ENCODE data around the gene DHRS7B. TPM values are rescaled to one million over a fixed set of nuclear protein-coding genes. Genes with fewer than 3 reads are reported as not detected.
A peak's percentile ranks its signal among the peaks of the same experiment; 100 is the strongest.

The DHRS7B gene
- total and polyA plus RNA-seq, 2 of the 13 experiments (the other 11 are each of a cell fraction or from before 2014, with no cell fraction given), result 20.0 to 35.8 TPM

DNA sequence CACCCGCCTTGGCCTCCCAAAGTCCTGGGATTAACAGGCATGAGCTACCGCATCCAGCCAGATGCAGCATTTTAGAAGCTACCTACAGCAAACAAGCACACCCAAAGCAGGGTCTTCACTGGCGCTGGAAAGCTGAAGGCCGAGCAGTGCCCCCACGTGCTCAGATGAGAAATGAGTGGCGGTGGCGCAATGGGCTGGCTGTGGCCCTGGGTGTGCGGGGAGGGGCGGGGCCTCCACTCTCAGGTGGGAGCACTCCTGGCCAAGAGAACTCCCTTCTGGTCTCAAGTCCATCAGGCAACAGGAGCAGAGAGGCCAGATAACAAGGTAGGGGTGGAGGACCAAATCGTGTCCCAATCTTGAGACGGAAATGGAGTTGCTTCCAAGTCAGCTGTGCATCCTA is 75.1 kb downstream of the DHRS7B start:
- no peaks in the 10 kb centered on the region for H3K4me1 ChIP-seq (ENCODE audit: insufficient read depth, low read length)
- H3K27me3 ChIP-seq (ENCODE audit: control insufficient read depth in 1 of 2, insufficient read depth in 2 of 2, low read length in 2 of 2), result no peaks in the 10 kb centered on the region
- ChIA-PET CTCF (ENCODE audit: low intra/inter-chr PET ratio, low total read pairs) (no interaction called here), POLR2A (no interaction called here)
- no peaks in the 10 kb centered on the region for H3K9me3 ChIP-seq (ENCODE audit: low read length)
- no peak overlapping the region for H3K4me2 ChIP-seq (ENCODE audit: low read depth, low read length)
- in situ Hi-C loops (cut with HindIII; ENCODE audit: extremely low pct_ligation_motif_present, low pct_unique_long_range_greater_than_20kb), result no loop called here
- 91% methylated on average over 9 of the region's 11 CpGs for WGBS (ENCODE audit: low lambda C conversion rate)
- DNase-seq (ENCODE audit: low spot score) (no peak), FAIRE-seq (no peak), ATAC-seq (no peak)
- peaks cover 38% of the 10 kb centered on the region for H4K20me1 ChIP-seq (ENCODE audit: insufficient read depth, low read length)
- peaks cover 9 to 31% of the 10 kb centered on the region in 2 experiments; a peak in 4 of 5 replicates for H3K36me3 ChIP-seq (replicated peaks in 1 of 2; ENCODE audit: control insufficient read depth in 1 of 2, insufficient read depth in 2 of 2, low read length in 2 of 2)
- no peak overlapping the region for H2AFZ ChIP-seq (ENCODE audit: low read length)
- TF ChIP-seq NFIB (CRISPR knock-in tag; IDR thresholded peaks at IDR 0.05; ENCODE audit: borderline replicate concordance) (no peak), ZNF263 (CRISPR knock-in tag; IDR thresholded peaks at IDR 0.05) (peak; percentile 61; the same call in 1 of the 2 replicates)
- intact Hi-C loops (cut with micrococcal nuclease; ENCODE audit: unreplicated experiment), result no loop called here
- no peak overlapping the region for H3K4me3 ChIP-seq (replicated peaks in 1 of 3; ENCODE audit: insufficient read depth in 1 of 3, low read depth in 2 of 3, low read length in 3 of 3)
- no peak overlapping the region for H3K27ac ChIP-seq (ENCODE audit: extremely low read length, insufficient read depth, low read length)
- H3K79me2 ChIP-seq (ENCODE audit: insufficient read depth, low read length), result peaks cover 70% of the 10 kb centered on the region
- H3K9ac ChIP-seq (ENCODE audit: insufficient read depth, low read depth, low read length), result no peak overlapping the region
- no TSS peak for BruUV-seq (replicated peaks)

DNA sequence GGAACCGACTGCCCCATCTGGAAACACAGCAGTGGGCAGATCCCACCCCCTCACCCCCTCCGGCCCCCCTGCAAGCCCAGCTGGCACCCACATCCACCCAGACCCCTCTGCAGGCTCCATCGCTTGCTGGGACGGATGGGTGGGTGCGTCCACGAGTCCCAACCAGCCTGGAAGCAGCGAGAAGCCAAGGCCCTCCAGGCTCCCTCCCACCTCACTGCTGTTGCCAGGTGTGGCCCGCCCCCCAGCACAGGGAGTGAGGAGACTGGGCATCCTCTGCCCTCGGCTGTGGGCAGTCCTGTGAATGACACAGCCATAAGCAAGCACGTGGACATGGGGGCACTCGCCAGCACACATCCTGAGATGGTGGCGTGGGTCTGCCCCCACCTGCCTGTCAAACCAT is 75.7 kb downstream of the DHRS7B start:
- in situ Hi-C loops (cut with HindIII; ENCODE audit: extremely low pct_ligation_motif_present, low pct_unique_long_range_greater_than_20kb), result no loop called here

More for the DNA sequence above, 75.7 kb downstream of the DHRS7B start:
- POLR2A ChIA-PET, result no interaction called here
- CTCF ChIA-PET (ENCODE audit: low intra/inter-chr PET ratio, low total read pairs), result no interaction called here
- Histone ChIP-seq H3K4me3 (replicated peaks in 1 of 3; ENCODE audit: insufficient read depth in 1 of 3, low read depth in 2 of 3, low read length in 3 of 3) (no peak overlapping the region), H3K79me2 (ENCODE audit: insufficient read depth, low read length) (peaks cover 72% of the 10 kb centered on the region), H4K20me1 (ENCODE audit: insufficient read depth, low read length) (peaks cover 40% of the 10 kb centered on the region), H3K36me3 (replicated peaks in 1 of 2; ENCODE audit: control insufficient read depth in 1 of 2, insufficient read depth in 2 of 2, low read length in 2 of 2) (peaks cover 7 to 25% of the 10 kb centered on the region in 2 experiments; a peak in 4 of 5 replicates), H3K4me1 (ENCODE audit: insufficient read depth, low read length) (no peaks in the 10 kb centered on the region), H3K4me2 (ENCODE audit: low read depth, low read length) (no peak overlapping the region), H2AFZ (ENCODE audit: low read length) (no peak overlapping the region), H3K9me3 (ENCODE audit: low read length) (no peaks in the 10 kb centered on the region), H3K27me3 (ENCODE audit: control insufficient read depth in 1 of 2, insufficient read depth in 2 of 2, low read length in 2 of 2) (no peaks in the 10 kb centered on the region), H3K9ac (ENCODE audit: insufficient read depth, low read depth, low read length) (no peak overlapping the region), H3K27ac (ENCODE audit: extremely low read length, insufficient read depth, low read length) (no peak overlapping the region)
- ATAC-seq, result no peak
- no peak for FAIRE-seq
- no TSS peak for BruUV-seq (replicated peaks)
- DNase-seq (ENCODE audit: low spot score), result no peak
- TF ChIP-seq NCOA5 (CRISPR knock-in tag; IDR thresholded peaks at IDR 0.05), result no peak
- peak; percentile 45 for TF ChIP-seq AGO2 (optimal IDR thresholded peaks at IDR 0.05; ENCODE audit: low read depth, low read length)
- WGBS (ENCODE audit: low lambda C conversion rate), result 93% methylated on average over 7 of the region's 12 CpGs
- intact Hi-C loops (cut with micrococcal nuclease; ENCODE audit: unreplicated experiment), result no loop called here
